Esophagus muscularis mucosa (tissue), 4 donors: ENCODE results near the gene ADAMTS14. TPM values are rescaled to one million over a fixed set of nuclear protein-coding genes. Genes with fewer than 3 reads are reported as not detected.

Experiments
- DNase-seq: peaks from one replicate; pipeline ENCODE4 v3.0.0-alpha.2; 2017; ENCODE audit errors: extremely low spot score
- H3K27ac ChIP-seq, 4 donors: fragments of 200-600 bp; sonication (generic); replicated peaks in 1 of 4; 1 replicate in 3 of 4; 2 replicates in 1 of 4; pipeline ENCODE4 v1.5.1; 2016 to 2019; ENCODE audit warnings: mild to moderate bottlenecking in 1 of 4
- H3K27me3 ChIP-seq, 4 donors: fragments of 200-600 bp; sonication (generic); one replicate each; pipeline versions ENCODE4 v1.5.1 to v1.6.0; 2016 to 2019
- H3K36me3 ChIP-seq, 4 donors: fragments of 200-600 bp; sonication (generic); one replicate each; pipeline ENCODE4 v1.5.1; 2016 to 2019
- H3K4me1 ChIP-seq, 4 donors: fragments of 200-600 bp; sonication (generic); one replicate each; pipeline ENCODE4 v1.5.1; 2016 to 2019
- H3K4me3 ChIP-seq, 4 donors: fragments of 200-600 bp; sonication (generic); 1 replicate in 2 of 4; 2 replicates in 2 of 4; pipeline ENCODE4 v1.5.1; 2016 to 2019; ENCODE audit warnings: mild to moderate bottlenecking in 4 of 4, moderate library complexity in 1 of 4
- H3K9me3 ChIP-seq, 4 donors: fragments of 200-600 bp; sonication (generic); 1 replicate in 3 of 4; 2 replicates in 1 of 4; pipeline ENCODE4 v1.5.1; 2016 to 2019
- CTCF ChIP-seq, 3 experiments: fragments of 200-600 bp in 2 of 3; fragments of 450-650 bp in 1 of 3; sonication (generic) in 2 of 3; IDR thresholded peaks; one replicate each; pipeline ENCODE4 v1.5.1; 2017 to 2019; ENCODE audit warnings: antibody characterized with exemption in 3 of 3, mild to moderate bottlenecking in 2 of 3, moderate library complexity in 1 of 3
- EP300 ChIP-seq: sonication (generic); formaldehyde crosslinking; IDR thresholded peaks from one replicate; pipeline ENCODE4 v1.6.1; 2017; ENCODE audit warnings: antibody characterized with exemption
- POLR2A ChIP-seq: fragments of 450-650 bp; IDR thresholded peaks from one replicate; pipeline ENCODE4 v1.6.1; 2017; ENCODE audit warnings: antibody characterized with exemption, moderate library complexity, mild to moderate bottlenecking, low read depth
- POLR2AphosphoS5 ChIP-seq, 2 donors: sonication (generic); formaldehyde crosslinking; IDR thresholded peaks; one replicate each; pipeline ENCODE4 v1.6.1; 2017; ENCODE audit warnings: antibody characterized with exemption in 2 of 2
- WGBS: methylation state at CpG from one replicate; pipeline ENCODE4 v1.1.5; 2018; 5-methylcytosine and 5-hydroxymethylcytosine counted together
- intact Hi-C: fragments of 100-400 bp; cut with DNase I; formaldehyde crosslinking; loops from one replicate; pipeline ENCODE4 v1.15.1; 2023
- total RNA-seq, 4 donors: library from RNA; depleted of rRNA; stranded (reverse); fragments of >200 nt; gene quantifications; one replicate each; pipeline versions ENCODE4 v1.1.0 to v1.2.1, GENCODE V29; 2016

The ADAMTS14 gene
- total RNA-seq, 4 donors from 2014 or later: 0.13 to 0.50 TPM; not detected in 2

DNA sequence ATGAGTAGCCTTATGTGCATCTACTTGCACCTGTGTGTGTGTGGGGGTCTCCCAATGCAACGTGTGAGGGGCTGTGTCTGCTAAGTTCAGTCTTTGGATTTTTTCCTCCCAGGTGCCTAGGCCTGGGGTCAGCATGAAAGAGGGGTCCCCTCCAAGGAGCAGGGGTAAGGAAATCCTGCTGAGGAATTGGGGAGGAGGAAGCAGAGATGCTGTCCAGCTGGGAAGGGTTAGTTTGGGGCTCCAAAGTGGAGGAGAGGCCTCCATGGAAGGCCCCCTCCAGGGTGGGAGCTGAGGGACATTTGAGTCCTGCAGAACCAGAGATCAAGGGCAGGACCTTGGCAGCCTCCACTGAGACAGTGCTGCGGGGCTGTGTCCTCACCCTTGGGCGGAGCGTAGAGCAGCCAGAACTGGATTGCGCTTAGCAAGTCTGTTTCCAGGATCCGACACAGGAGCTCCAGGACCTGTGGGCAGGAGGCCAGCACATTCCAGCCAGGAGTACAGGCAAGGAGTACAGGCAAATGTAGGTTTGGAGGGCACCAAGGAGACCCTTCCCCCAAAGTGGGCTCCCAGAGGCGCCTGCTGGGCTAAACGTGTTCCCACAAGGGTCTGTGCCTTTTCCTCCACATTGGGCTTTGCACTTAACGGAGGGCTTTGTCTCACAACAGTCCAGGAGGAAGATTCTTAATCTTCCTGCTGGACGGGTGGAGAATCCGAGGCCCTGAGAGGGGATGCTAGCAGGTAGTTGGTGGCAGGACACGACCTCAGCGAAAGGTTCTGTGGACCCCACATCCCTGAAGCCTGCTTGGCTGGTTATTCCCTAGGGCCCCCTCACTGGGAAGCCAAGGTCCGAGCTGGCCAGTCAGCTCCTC lies 102.7 kb downstream of the ADAMTS14 start:
- Histone ChIP-seq H3K9me3 (no peaks in the 10 kb centered on the region), H3K27me3 (no peaks in the 10 kb centered on the region), H3K27ac (no peak overlapping the region), H3K4me3 (no peak overlapping the region), H3K36me3 (no peaks in the 10 kb centered on the region), H3K4me1 (no peaks in the 10 kb centered on the region)
- no peak for TF ChIP-seq EP300
- TF ChIP-seq POLR2A: no peak
- no peak for TF ChIP-seq CTCF (IDR thresholded peaks at IDR 0.05)
- TF ChIP-seq POLR2AphosphoS5 (IDR thresholded peaks at IDR 0.05): no peak
- no peak for DNase-seq
- WGBS: 86% methylated on average over 8 of the region's 14 CpGs
- intact Hi-C loops: no loop called here

GRCh38 chr10:70775679-70776454 lies 103.6 kb downstream of the ADAMTS14 start:
- H3K27me3 ChIP-seq: no peaks in the 10 kb centered on the region
- intact Hi-C loops: no loop called here
- no peak for DNase-seq
- TF ChIP-seq POLR2A (no peak), POLR2AphosphoS5 (IDR thresholded peaks at IDR 0.05) (no peak), EP300 (no peak), CTCF (IDR thresholded peaks at IDR 0.05) (no peak)
- 83% methylated on average over 6 of the region's 13 CpGs for WGBS
- H3K4me3 ChIP-seq: no peak overlapping the region
- no peaks in the 10 kb centered on the region for H3K36me3 ChIP-seq
- no peaks in the 10 kb centered on the region for H3K9me3 ChIP-seq
- no peak overlapping the region for H3K27ac ChIP-seq
- no peaks in the 10 kb centered on the region for H3K4me1 ChIP-seq

GRCh38 chr10:70776455-70777005 lies 104.2 kb downstream of the ADAMTS14 start:
- intact Hi-C loops: no loop called here
- DNase-seq: no peak
- H3K27me3 ChIP-seq: no peaks in the 10 kb centered on the region
- H3K9me3 ChIP-seq: no peaks in the 10 kb centered on the region
- TF ChIP-seq POLR2AphosphoS5 (IDR thresholded peaks at IDR 0.05): no peak
- no peak for TF ChIP-seq POLR2A
- no peak for TF ChIP-seq EP300
- no peak for TF ChIP-seq CTCF (IDR thresholded peaks at IDR 0.05)
- H3K36me3 ChIP-seq: no peaks in the 10 kb centered on the region
- H3K4me3 ChIP-seq: no peak overlapping the region
- no peak overlapping the region for H3K27ac ChIP-seq
- 100% methylated on average over 2 of the region's 11 CpGs for WGBS
- no peaks in the 10 kb centered on the region for H3K4me1 ChIP-seq

DNA sequence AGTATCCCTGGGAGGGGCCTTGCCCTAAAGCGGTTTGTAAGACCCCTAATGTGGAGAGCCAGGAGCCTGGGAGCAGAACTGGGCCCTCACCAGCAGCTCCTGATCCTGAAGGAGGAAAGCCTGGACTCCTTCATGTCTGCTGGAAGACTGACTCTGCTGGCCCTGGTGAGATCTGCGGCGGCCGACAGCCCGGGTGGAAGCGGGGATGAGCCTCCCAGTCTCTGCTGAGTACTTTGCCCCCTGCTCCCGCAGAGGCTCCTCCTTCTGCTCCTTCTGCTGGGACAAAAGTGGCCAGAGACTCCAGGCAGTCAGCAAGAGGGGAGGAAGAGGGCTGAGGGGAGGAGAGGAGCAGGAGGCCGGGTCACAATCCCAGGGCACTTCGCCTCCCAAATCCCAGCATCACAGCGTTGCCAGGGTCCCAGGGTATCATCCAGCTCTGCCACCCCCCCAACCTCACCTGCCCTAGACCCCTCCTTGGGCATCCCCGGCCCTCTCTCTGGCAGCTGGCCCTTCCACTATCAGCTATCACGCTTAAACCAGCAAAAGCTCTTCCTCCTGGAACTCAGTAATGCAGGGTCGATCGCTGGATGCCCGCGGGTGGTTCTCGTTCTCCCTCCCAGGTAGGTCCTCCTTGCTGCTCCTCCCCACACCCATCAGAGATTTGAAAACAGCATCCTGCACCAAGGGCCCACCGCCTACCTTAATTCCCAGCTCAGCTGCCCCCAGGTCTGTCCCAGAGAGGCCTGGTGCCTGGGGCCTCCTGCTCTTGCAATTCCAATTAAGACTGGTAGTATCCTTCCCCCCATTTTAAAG lies 105.0 kb downstream of the ADAMTS14 start:
- intact Hi-C loops: no loop called here
- no peak for DNase-seq

More for the DNA sequence above, 105.0 kb downstream of the ADAMTS14 start:
- Histone ChIP-seq H3K9me3 (no peaks in the 10 kb centered on the region), H3K36me3 (no peaks in the 10 kb centered on the region), H3K4me1 (no peaks in the 10 kb centered on the region), H3K27ac (no peak overlapping the region), H3K27me3 (no peaks in the 10 kb centered on the region), H3K4me3 (no peak overlapping the region)
- no peak for TF ChIP-seq CTCF (IDR thresholded peaks at IDR 0.05)
- no peak for TF ChIP-seq POLR2A
- TF ChIP-seq POLR2AphosphoS5 (IDR thresholded peaks at IDR 0.05): no peak
- TF ChIP-seq EP300: no peak
- 94% methylated on average over 10 of the region's 18 CpGs for WGBS
